Endothelial cell of umbilical vein (primary cell): ENCODE measurements around the gene CACNA2D3. TPM values are rescaled to one million over a fixed set of nuclear protein-coding genes. Genes with fewer than 3 reads are reported as not detected.

Experiments
- BruUV-seq: library from RNA; stranded (reverse); fragments of 400-500 nt; replicated peaks from 2 replicates; lab custom pipeline; 2021; lab: Mats Ljungman, UMichigan
- CTCF ChIA-PET: fragments of 300-600, 350-600 bp; sonication (Branson Sonifier 250); formaldehyde crosslinking; loops from one replicate; lab custom pipeline; 2021; ENCODE audit warnings: antibody characterized with exemption, inconsistent platforms; lab: Charles Lee
- POLR2A ChIA-PET: fragments of 300-600, 350-600 bp; sonication (Branson Sonifier 250); formaldehyde crosslinking; loops from one replicate; lab custom pipeline; 2021; ENCODE audit warnings: antibody characterized with exemption, inconsistent platforms; lab: Charles Lee
- DNase-seq: peaks from one replicate; pipeline ENCODE4 v3.0.0-alpha.2; 2011; ENCODE audit warnings: low read depth, low spot score
- FAIRE-seq: peaks from 2 replicates; lab custom pipeline; 2011; peaks lifted over from hg19 to GRCh38; lab: Jason Lieb, UNC
- H2AFZ ChIP-seq: 2 replicates; pipeline ENCODE4 v1.6.0; 2012; ENCODE audit warnings: low read depth, low read length, control low read depth, inconsistent platforms
- H3K27ac ChIP-seq: 2 replicates; pipeline ENCODE4 v1.5.1; 2011; ENCODE audit warnings: low read depth, mild to moderate bottlenecking, control low read depth, low read length, moderate library complexity; ENCODE audit not compliant: insufficient read depth
- H3K27me3 ChIP-seq, 2 experiments: 2 replicates each; pipeline versions ENCODE4 v1.6.0 to v1.6.1; 2011; ENCODE audit warnings: low read length in 2 of 2, mixed read lengths in 1 of 2; ENCODE audit not compliant: control insufficient read depth in 2 of 2, insufficient read depth in 2 of 2
- H3K36me3 ChIP-seq, 2 experiments: 2 replicates in 1 of 2; 3 replicates in 1 of 2; pipeline ENCODE4 v1.5.1; 2011; ENCODE audit warnings: low read length in 2 of 2, mild to moderate bottlenecking in 1 of 2, moderate library complexity in 1 of 2; ENCODE audit not compliant: control insufficient read depth in 2 of 2, insufficient read depth in 2 of 2; ENCODE audit errors: extremely low read depth in 1 of 2
- H3K4me1 ChIP-seq: 3 replicates; pipeline ENCODE4 v1.5.1; 2011; ENCODE audit warnings: mild to moderate bottlenecking, low read length; ENCODE audit not compliant: control insufficient read depth, insufficient read depth; ENCODE audit errors: extremely low read depth
- H3K4me2 ChIP-seq: 2 replicates; pipeline ENCODE4 v1.6.1; 2011; ENCODE audit warnings: low read length, control low read depth, mixed read lengths; ENCODE audit not compliant: insufficient read depth
- H3K4me3 ChIP-seq, 3 experiments: fragments of 200-600 bp in 1 of 3; sonication (generic), shearing (Covaris generic) in 1 of 3; replicated peaks in 1 of 3; 2 replicates each; pipeline ENCODE4 v1.5.1; 2011 to 2016; ENCODE audit warnings: control low read depth in 3 of 3, low read length in 3 of 3, mild to moderate bottlenecking in 2 of 3, inconsistent platforms in 1 of 3, low read depth in 1 of 3, moderate library complexity in 1 of 3; ENCODE audit not compliant: insufficient read depth in 1 of 3
- H3K79me2 ChIP-seq: 2 replicates; pipeline ENCODE4 v1.6.0; 2012; ENCODE audit warnings: low read length, inconsistent platforms; ENCODE audit not compliant: control insufficient read depth, insufficient read depth
- H3K9ac ChIP-seq: replicated peaks from 2 replicates; pipeline ENCODE3; 2011; ENCODE audit warnings: low read length, control low read depth; ENCODE audit not compliant: insufficient read depth; ENCODE audit errors: extremely low read depth
- H3K9me1 ChIP-seq: replicated peaks from 3 replicates; pipeline ENCODE4 v1.6.0; 2011; ENCODE audit warnings: mild to moderate bottlenecking, low read length; ENCODE audit not compliant: control insufficient read depth, insufficient read depth; ENCODE audit errors: extremely low read depth
- H3K9me3 ChIP-seq: replicated peaks from 2 replicates; pipeline ENCODE4 v1.5.1; 2012; ENCODE audit warnings: low read length, inconsistent platforms; ENCODE audit not compliant: control insufficient read depth, insufficient read depth
- H4K20me1 ChIP-seq: replicated peaks from 2 replicates; pipeline ENCODE3; 2011; ENCODE audit warnings: mild to moderate bottlenecking, low read length; ENCODE audit not compliant: control insufficient read depth, insufficient read depth; ENCODE audit errors: extremely low read depth
- CTCF ChIP-seq, 2 donors: IDR thresholded peaks; 1 replicate in 1 of 2; 2 replicates in 1 of 2; pipeline ENCODE4 v1.5.1; 2011; ENCODE audit warnings: low read length in 2 of 2, mild to moderate bottlenecking in 2 of 2, moderate library complexity in 2 of 2, control low read depth in 1 of 2, inconsistent platforms in 1 of 2, low read depth in 1 of 2; ENCODE audit not compliant: insufficient read depth in 1 of 2; ENCODE audit errors: extremely low read depth in 1 of 2
- EZH2 ChIP-seq: IDR thresholded peaks from 2 replicates; pipeline ENCODE4 v1.6.1; 2012; ENCODE audit warnings: borderline replicate concordance, low read depth, mild to moderate bottlenecking, moderate library complexity, low read length, inconsistent platforms; ENCODE audit not compliant: severe bottlenecking
- FOS ChIP-seq: IDR thresholded peaks from 2 replicates; pipeline ENCODE4 v1.6.1; 2011; ENCODE audit warnings: mild to moderate bottlenecking, low read length, moderate library complexity, borderline replicate concordance; ENCODE audit not compliant: insufficient read depth
- GATA2 ChIP-seq: IDR thresholded peaks from 2 replicates; pipeline ENCODE4 v1.7.0; 2011; ENCODE audit warnings: low read depth, mild to moderate bottlenecking, moderate library complexity, mixed read lengths, low read length; ENCODE audit not compliant: insufficient read length, insufficient read depth
- JUN ChIP-seq: IDR thresholded peaks from 2 replicates; pipeline ENCODE4 v1.6.1; 2011; ENCODE audit warnings: borderline replicate concordance, low read depth; ENCODE audit not compliant: insufficient read length, insufficient read depth
- MYC ChIP-seq: IDR thresholded peaks from one replicate; pipeline ENCODE4 v1.6.1; 2011; ENCODE audit warnings: mild to moderate bottlenecking, low read depth, low read length
- POLR2A ChIP-seq: IDR thresholded peaks from 2 replicates; pipeline ENCODE4 v1.6.1; 2012; ENCODE audit warnings: low read depth, mild to moderate bottlenecking, control low read depth, low read length
- POLR2AphosphoS5 ChIP-seq: IDR thresholded peaks from 2 replicates; pipeline ENCODE4 v1.6.1; 2012; ENCODE audit warnings: low read depth, mild to moderate bottlenecking, control low read depth, low read length, moderate library complexity; ENCODE audit not compliant: insufficient read depth
- dilution Hi-C: fragments of 300-500 bp; cut with MboI; formaldehyde crosslinking; loops from one replicate; pipeline ENCODE4 v1.15.0; 2019; ENCODE audit warnings: low sequenced_read_pairs; ENCODE audit not compliant: extremely low pct_ligation_motif_present
- intact Hi-C: fragments of 100-400 bp; cut with micrococcal nuclease; formaldehyde crosslinking; loops from one replicate; pipeline ENCODE4 v1.10.0; 2022
- polyA plus RNA-seq, 4 experiments: library from polyadenylated mRNA; depleted of rRNA in 3 of 4; stranded (reverse) in 3 of 4; unstranded in 1 of 4; fragments of >200 nt; gene quantifications; 2 replicates each; pipeline versions ENCODE4 v1.2.1 to v1.2.3, GENCODE V29; 2011 to 2012; ENCODE audit warnings: missing spikeins in 1 of 4
- total RNA-seq: library from RNA; stranded (reverse); gene quantifications from 2 replicates; pipeline ENCODE4 v1.2.3, GENCODE V29; 2021
- TF ChIP-seq, protein P1 (sequence below): IDR thresholded peaks from 2 replicates; pipeline ENCODE4 v1.6.1; 2011; ENCODE audit not compliant: insufficient read depth, insufficient read length

The CACNA2D3 gene
- total and polyA plus RNA-seq, 2 donors (not counting 3 experiments of a cell fraction or from before 2014, with no cell fraction given), result not detected

DNA sequence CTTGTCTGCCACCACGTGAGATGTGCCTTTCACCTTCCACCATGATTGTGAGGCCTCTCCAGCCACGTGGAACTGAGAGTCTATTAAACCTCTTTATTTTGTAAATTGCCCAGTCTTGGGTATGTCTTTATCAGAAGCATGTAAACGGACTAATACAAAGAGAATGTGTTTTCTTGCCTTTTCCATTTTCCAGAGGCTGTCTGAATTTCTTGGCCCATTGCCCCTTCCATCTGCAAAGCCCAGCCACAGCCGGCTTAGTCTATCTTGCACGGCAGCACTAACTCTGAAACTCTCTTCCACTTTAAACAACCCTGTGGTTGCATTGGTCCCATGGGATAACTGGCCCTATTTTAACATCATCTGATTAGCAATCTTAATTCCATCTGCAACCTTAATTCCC lies 590.2 kb downstream of the CACNA2D3 start:
- Histone ChIP-seq H3K9ac (no peak overlapping the region), H3K27me3 (no peaks in the 10 kb centered on the region), H4K20me1 (no peaks in the 10 kb centered on the region), H3K79me2 (no peaks in the 10 kb centered on the region), H3K4me2 (no peak overlapping the region), H3K4me1 (no peaks in the 10 kb centered on the region), H3K9me3 (peaks cover 8% of the 10 kb centered on the region), H3K4me3 (no peak overlapping the region), H2AFZ (no peak overlapping the region), H3K36me3 (no peaks in the 10 kb centered on the region), H3K27ac (no peak overlapping the region), H3K9me1 (no peaks in the 10 kb centered on the region)
- intact Hi-C loops (no loop called here), dilution Hi-C loops (no loop called here)
- no TSS peak for BruUV-seq
- ChIA-PET CTCF (no interaction called here), POLR2A (no interaction called here)
- FAIRE-seq, result no peak
- DNase-seq, result no peak
- TF ChIP-seq MYC, result no peak
- no peak for TF ChIP-seq POLR2AphosphoS5
- no peak for TF ChIP-seq POLR2A
- TF ChIP-seq, protein P1, sequence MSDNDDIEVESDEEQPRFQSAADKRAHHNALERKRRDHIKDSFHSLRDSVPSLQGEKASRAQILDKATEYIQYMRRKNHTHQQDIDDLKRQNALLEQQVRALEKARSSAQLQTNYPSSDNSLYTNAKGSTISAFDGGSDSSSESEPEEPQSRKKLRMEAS, result no peak
- no peak for TF ChIP-seq GATA2
- no peak for TF ChIP-seq JUN
- no peak for TF ChIP-seq FOS
- TF ChIP-seq EZH2, result no peak
- TF ChIP-seq CTCF (IDR thresholded peaks at IDR 0.05; ENCODE audit: extremely low read depth in 1 of 2, insufficient read depth in 1 of 2, low read depth in 1 of 2, low read length in 2 of 2), result no peak
